Lower lobe of right lung (tissue), 2 donors: ENCODE results near the gene CNTN1. TPM values are rescaled to one million over a fixed set of nuclear protein-coding genes. Genes with fewer than 3 reads are reported as not detected.

ENCODE experiments used
- ATAC-seq, 2 donors: fragments of 200-7000 bp; cut with Tn5 transposase; one replicate each; pipeline ENCODE4 v1.9.1; 2020 to 2022; ENCODE audit warnings: mild to moderate bottlenecking in 2 of 2, moderate library complexity in 2 of 2
- DNase-seq: peaks from one replicate; pipeline ENCODE4 v3.0.0-alpha.2; 2020
- H3K27ac ChIP-seq: fragments of 200-600 bp; one replicate; pipeline ENCODE4 v1.8.0; 2022
- H3K27me3 ChIP-seq: fragments of 200-600 bp; one replicate; pipeline ENCODE4 v1.8.0; 2022; ENCODE audit warnings: low read depth
- H3K36me3 ChIP-seq: fragments of 200-600 bp; one replicate; pipeline ENCODE4 v1.8.0; 2022; ENCODE audit warnings: mild to moderate bottlenecking
- H3K4me1 ChIP-seq: fragments of 200-600 bp; one replicate; pipeline ENCODE4 v1.8.0; 2022
- H3K4me3 ChIP-seq: fragments of 200-600 bp; one replicate; pipeline ENCODE4 v1.8.0; 2022; ENCODE audit warnings: mild to moderate bottlenecking
- H3K9me3 ChIP-seq: fragments of 200-600 bp; one replicate; pipeline ENCODE4 v1.8.0; 2022
- CTCF ChIP-seq: fragments of 200-600 bp; IDR thresholded peaks from one replicate; pipeline ENCODE4 v1.8.0; 2022; ENCODE audit warnings: antibody characterized with exemption, mild to moderate bottlenecking
- intact Hi-C: fragments of 100-400 bp; cut with DNase I; formaldehyde crosslinking; loops from one replicate; pipeline ENCODE4 v1.11.0; 2022
- total RNA-seq: library from RNA; stranded (reverse); fragmentation: NEBNext Ultra II Directional; extraction: Animal tissue kit (Norgen Biotek cat#: 25700); gene quantifications from one replicate; pipeline ENCODE4 v1.2.1, GENCODE V29; 2021
- donor health status: DM: no; HTN: yes; CAD: no; lungs with severe emphysema.

CNTN1 gene
- total RNA-seq, 1 donor from 2014 or later = 12.3 TPM

GRCh38 chr12:41108032-41108431, 415.8 kb downstream of the CNTN1 start:
- Histone ChIP-seq H3K27me3 (no peaks in the 10 kb centered on the region), H3K36me3 (no peaks in the 10 kb centered on the region), H3K9me3 (no peaks in the 10 kb centered on the region), H3K4me1 (no peaks in the 10 kb centered on the region), H3K27ac (no peak overlapping the region), H3K4me3 (no peak overlapping the region)
- no peak for TF ChIP-seq CTCF
- no peak for DNase-seq
- intact Hi-C loops = no loop called here
- ATAC-seq = no peak

GRCh38 chr12:41112903-41113302, 420.7 kb downstream of the CNTN1 start:
- Histone ChIP-seq H3K9me3 (no peaks in the 10 kb centered on the region), H3K4me1 (no peaks in the 10 kb centered on the region), H3K27ac (no peak overlapping the region), H3K4me3 (no peak overlapping the region), H3K36me3 (no peaks in the 10 kb centered on the region), H3K27me3 (no peaks in the 10 kb centered on the region)
- ATAC-seq = no peak
- intact Hi-C loops = no loop called here
- TF ChIP-seq CTCF = no peak
- no peak for DNase-seq

GRCh38 chr12:41120211-41120610, 428.0 kb downstream of the CNTN1 start:
- DNase-seq (no peak), ATAC-seq (no peak)
- intact Hi-C loops = no loop called here
- Histone ChIP-seq H3K27me3 (no peaks in the 10 kb centered on the region), H3K27ac (no peak overlapping the region), H3K36me3 (no peaks in the 10 kb centered on the region), H3K4me3 (no peak overlapping the region), H3K4me1 (no peaks in the 10 kb centered on the region), H3K9me3 (no peaks in the 10 kb centered on the region)
- TF ChIP-seq CTCF = no peak

DNA sequence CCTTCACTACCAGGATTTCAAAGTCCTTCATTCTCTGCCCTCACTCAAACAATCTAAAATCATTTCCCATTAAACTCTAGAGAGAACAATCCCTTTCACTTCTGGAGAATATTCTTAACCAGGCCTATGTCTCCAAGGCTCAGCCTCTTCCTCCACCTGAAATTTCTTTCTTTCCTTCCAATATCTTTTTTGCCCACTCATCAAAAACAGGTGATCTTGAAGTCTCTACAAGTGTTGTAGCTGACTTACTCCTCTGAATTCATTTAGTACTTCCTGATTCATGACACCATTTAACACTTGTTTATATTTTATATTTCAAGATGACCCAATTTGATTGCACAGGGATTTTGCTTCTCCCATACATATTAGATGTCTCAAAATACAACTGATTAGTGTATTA, 429.1 kb downstream of the CNTN1 start:
- intact Hi-C loops = no loop called here
- ATAC-seq (no peak), DNase-seq (no peak)
- no peaks in the 10 kb centered on the region for H3K36me3 ChIP-seq
- no peaks in the 10 kb centered on the region for H3K9me3 ChIP-seq
- H3K4me3 ChIP-seq = no peak overlapping the region
- no peak for TF ChIP-seq CTCF
- no peak overlapping the region for H3K27ac ChIP-seq
- H3K27me3 ChIP-seq = no peaks in the 10 kb centered on the region
- H3K4me1 ChIP-seq = no peaks in the 10 kb centered on the region
